Occipital lobe (tissue), 2 donors: Measurements from ENCODE around the gene SPATA21. TPM values are rescaled to one million over a fixed set of nuclear protein-coding genes. Genes with fewer than 3 reads are reported as not detected.

Source experiments
- DNase-seq: peaks from one replicate; lab custom pipeline; 2025; lab: John Stamatoyannopoulos, UW
- total RNA-seq: library from RNA; depleted of rRNA; stranded (reverse); fragments of >200 nt; gene quantifications from one replicate; pipeline ENCODE4 v1.2.3, GENCODE V29; 2014

The SPATA21 gene
- total RNA-seq, 1 donor from 2014 or later = not detected

DNA sequence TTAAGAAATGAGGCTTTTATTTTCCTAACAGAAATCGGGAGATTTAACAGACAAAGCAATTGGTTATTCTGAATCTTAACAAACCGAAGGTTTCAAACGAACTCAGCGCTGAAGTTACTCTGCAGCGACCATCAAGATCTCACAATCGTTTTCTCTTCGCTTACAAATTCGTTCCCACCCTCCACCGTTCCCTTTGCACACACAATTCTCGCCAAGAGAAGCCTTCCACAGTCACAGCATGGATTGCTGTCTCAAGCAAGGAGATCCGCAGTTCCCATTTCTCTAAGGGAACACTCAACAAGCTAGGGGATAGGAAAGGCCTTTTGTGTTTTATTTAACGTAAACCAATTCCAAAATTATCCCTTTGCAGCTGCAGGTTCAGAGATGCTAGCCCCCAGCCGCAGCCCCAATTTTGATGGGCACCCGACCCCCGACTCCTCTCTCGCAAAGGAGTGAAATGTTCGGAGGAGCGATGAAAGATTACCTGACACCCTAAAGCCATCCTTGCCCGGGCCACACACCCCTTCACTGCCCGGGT is 85.7 kb downstream of the SPATA21 start:
- peak; percentile 7 for DNase-seq

DNA sequence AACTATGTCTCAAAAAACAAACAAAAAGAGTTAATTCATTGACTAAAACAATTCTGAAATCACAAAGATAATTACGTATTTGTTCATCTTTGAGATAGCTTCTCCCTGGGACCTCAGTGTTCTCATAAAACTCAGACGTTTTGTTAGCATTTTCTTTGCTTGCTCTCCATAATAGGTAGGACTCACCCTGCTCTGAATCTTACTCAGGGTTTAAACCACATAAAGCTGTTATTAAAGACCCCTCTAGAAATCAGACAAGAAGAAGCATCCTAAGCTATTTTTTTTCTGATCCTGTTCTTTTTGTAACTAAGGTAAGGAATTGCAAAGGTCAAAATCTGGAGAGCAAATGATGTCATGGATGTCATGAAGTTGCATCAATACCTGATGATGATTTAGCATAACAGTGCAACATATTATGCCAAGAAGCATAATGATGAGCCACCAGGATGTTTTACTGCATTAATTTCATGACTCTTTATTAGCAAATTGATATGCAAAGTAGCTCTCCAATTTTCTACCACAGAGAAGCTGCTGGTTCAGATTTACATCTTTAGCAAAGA is 87.3 kb downstream of the SPATA21 start:
- no peak for DNase-seq

Other genes with a start within 250 kb of the SPATA21 start
- gene ARHGEF19, start 224.8 kb downstream of the SPATA21 start, total RNA-seq = 0.16 TPM
- 19.0 TPM for gene CPLANE2, start 200.2 kb downstream of the SPATA21 start, total RNA-seq
- 29.5 TPM for gene FBXO42, start 84.9 kb downstream of the SPATA21 start, total RNA-seq
- 5.1 TPM for gene SZRD1, start 70.2 kb downstream of the SPATA21 start, total RNA-seq
- gene NECAP2, start 3.3 kb upstream of the SPATA21 start, total RNA-seq = 25.9 TPM
- under 0.01 TPM for gene RNU1-1, start 76.9 kb upstream of the SPATA21 start, total RNA-seq
- gene NBPF1, start 176.1 kb upstream of the SPATA21 start, total RNA-seq = 84.4 TPM
- gene RNU1-3, start 229.5 kb upstream of the SPATA21 start, total RNA-seq = under 0.01 TPM